ENCODE measurements around the gene DECR2.
A peak's percentile ranks its signal among the peaks of the same experiment; 100 is the strongest.

DECR2 gene

GRCh38 chr16:401468-402348 lies at the start of gene DECR2 (continued):
- no peak; the same call in 1 of the 2 replicates for TF ChIP-seq ZNF629 (tag by site-specific recombination; IDR thresholded peaks at IDR 0.05)
- no peak for TF ChIP-seq ZNF280D (tag by site-specific recombination; IDR thresholded peaks at IDR 0.05)
- no peak for TF ChIP-seq HOXC10 (CRISPR knock-in tag; IDR thresholded peaks at IDR 0.05)
- TF ChIP-seq ZNF18 (tag by site-specific recombination; IDR thresholded peaks at IDR 0.05): 0 out of 2 replicates have a peak, but pooled peaks have one; percentile 32
- no peak for TF ChIP-seq ZFP3 (tag by site-specific recombination; IDR thresholded peaks at IDR 0.05; ENCODE audit: low read depth)
- TF ChIP-seq PRDM4 (tag by site-specific recombination; IDR thresholded peaks at IDR 0.05): peak; percentile 42; the same call in 1 of the 2 replicates
- TF ChIP-seq TSHZ1 (tag by site-specific recombination; IDR thresholded peaks at IDR 0.05; ENCODE audit: borderline replicate concordance): no peak
- TF ChIP-seq PRDM2 (tag by site-specific recombination; IDR thresholded peaks at IDR 0.05; ENCODE audit: borderline replicate concordance): no peak
- TF ChIP-seq ZNF610 (tag by site-specific recombination; IDR thresholded peaks at IDR 0.05; ENCODE audit: borderline replicate concordance): peak; percentile 81
- TF ChIP-seq KLF16 (tag by site-specific recombination; IDR thresholded peaks at IDR 0.05): peak; percentile 86
- no peak for TF ChIP-seq ZNF514 (tag by site-specific recombination; IDR thresholded peaks at IDR 0.05)
- TF ChIP-seq PRDM6 (tag by site-specific recombination; IDR thresholded peaks at IDR 0.05): no peak
- TF ChIP-seq ZNF596 (tag by site-specific recombination; IDR thresholded peaks at IDR 0.05): no peak
- TF ChIP-seq ZNF404 (tag by site-specific recombination; IDR thresholded peaks at IDR 0.05): no peak
- no peak for TF ChIP-seq ZNF223 (tag by site-specific recombination; IDR thresholded peaks at IDR 0.05)
- 0 out of 2 replicates have a peak, but pooled peaks have one; percentile 38 for TF ChIP-seq ZNF221 (tag by site-specific recombination; IDR thresholded peaks at IDR 0.05; ENCODE audit: borderline replicate concordance)
- no peak for TF ChIP-seq GLI4 (tag by site-specific recombination; IDR thresholded peaks at IDR 0.05)
